NCI-H82 (cell line): ENCODE results near the gene SH3D19.

Experiments
- DNase-seq: peaks from one replicate; lab custom pipeline; 2025; lab: John Stamatoyannopoulos, UW

SH3D19 gene, protein sequence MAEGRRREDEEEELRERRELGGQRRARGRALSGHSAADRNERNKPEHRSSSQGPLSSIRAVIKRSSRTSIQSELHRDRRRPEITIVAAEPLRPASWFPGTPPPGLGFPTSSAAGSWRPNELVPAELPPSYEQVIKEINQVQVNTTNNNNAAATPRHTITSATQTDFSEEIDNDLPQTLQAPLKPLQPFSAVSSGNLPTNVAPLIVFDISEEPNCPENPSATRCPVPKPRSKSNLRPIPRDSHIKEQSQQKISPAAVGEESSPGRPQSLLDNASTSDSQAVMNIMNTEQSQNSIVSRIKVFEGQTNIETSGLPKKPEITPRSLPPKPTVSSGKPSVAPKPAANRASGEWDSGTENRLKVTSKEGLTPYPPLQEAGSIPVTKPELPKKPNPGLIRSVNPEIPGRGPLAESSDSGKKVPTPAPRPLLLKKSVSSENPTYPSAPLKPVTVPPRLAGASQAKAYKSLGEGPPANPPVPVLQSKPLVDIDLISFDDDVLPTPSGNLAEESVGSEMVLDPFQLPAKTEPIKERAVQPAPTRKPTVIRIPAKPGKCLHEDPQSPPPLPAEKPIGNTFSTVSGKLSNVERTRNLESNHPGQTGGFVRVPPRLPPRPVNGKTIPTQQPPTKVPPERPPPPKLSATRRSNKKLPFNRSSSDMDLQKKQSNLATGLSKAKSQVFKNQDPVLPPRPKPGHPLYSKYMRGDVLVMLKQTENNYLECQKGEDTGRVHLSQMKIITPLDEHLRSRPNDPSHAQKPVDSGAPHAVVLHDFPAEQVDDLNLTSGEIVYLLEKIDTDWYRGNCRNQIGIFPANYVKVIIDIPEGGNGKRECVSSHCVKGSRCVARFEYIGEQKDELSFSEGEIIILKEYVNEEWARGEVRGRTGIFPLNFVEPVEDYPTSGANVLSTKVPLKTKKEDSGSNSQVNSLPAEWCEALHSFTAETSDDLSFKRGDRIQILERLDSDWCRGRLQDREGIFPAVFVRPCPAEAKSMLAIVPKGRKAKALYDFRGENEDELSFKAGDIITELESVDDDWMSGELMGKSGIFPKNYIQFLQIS

DNA sequence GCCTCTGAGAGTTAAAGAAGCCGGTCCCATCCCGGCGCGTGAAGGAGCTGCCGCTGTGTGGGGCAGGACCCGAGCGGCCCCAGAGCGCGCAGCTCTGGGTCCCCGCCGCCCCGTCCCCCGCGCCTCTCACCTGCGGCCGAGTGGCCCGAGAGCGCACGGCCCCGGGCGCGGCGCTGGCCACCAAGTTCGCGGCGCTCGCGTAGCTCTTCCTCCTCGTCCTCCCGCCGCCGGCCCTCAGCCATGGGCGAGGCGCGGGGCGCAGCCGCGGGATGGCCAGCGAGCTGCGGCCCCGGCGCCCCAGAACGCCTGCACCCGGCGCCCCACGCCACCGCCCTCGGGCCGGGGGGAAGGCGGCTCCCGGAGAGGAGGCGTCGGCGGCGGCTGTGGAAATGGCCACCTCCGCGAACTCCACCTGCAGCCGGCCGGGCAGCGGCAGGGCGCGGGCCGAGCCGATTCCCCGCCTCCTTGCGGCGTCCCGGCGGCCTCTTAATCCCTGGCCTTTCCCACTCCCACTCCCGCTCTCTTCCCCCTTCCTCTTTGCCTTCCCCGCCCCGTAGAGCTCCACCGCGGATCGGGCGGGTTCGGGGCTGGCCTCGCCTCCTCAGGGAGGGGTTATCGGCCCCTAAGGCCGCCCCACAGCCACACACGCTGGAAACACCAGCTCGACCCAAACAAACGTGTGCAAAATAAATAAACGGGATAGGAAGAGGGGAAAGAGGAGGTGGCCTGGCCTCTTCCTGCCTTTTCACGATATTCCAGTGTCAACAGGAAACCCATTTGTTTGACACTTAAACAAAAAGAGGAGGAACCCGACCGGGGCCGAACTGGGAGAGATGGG is at the start of gene SH3D19:
TSS of gene SH3D19 (minus strand) at position 495 of the 838 bp plus-strand sequence. CDS start at position 242, 253 bp downstream.
- peak; percentile 84 for DNase-seq

DNA sequence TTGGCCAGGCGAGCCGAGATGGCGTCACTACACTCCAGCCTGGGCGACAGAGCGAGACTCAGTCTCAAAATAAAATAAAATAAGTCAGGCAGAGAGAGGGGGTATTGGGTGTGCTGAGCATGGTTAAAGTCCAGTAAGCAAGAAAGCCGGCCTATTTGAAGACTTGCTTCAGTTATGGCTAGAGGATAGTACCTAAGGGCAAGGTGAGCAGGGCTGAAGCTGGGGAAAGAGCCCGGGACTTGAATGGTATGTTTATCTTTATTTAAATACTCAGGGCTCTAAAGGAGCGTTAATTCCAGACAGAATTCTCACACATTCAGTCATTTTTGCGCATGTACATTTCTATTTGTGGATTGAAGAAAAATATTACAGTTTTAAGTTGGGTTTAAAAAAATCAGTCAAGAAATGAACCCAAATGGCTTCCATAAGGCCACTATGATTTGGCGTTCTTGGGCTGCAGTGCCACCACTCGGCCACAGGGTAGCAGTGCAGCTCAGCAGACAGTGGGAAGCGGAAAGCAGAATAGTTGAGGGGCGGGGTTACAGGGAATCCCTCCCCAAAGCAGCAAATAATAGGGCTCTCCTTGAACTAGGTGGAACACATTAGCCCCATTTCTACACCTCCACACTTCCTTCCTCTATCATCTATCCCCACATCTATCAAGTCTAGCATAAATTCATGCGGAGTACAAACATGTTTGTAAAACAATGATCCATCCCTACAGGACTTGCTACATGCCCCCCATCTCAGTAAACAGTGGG is 37.2 kb upstream of the SH3D19 start:
- DNase-seq = peak; percentile 90

DNA sequence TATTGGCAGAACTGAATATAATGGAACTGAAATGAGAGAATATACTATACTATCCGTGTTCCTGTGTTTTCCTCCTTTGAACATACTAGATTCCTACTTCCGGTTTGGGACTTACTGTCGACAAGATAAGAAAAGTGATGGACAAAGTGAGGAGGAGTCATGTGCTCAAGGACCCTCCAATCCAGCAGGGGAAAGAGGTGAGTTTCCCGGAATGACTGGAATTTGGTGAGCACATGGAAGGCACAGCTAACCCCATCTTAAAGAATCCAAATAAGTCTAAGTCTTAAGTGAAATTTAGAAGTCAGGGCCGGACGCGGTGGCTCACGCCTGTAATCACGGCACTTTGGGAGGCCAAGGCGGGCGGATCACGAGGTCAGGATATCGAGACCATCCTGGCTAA is 36.6 kb upstream of the SH3D19 start:
- no peak for DNase-seq

DNA sequence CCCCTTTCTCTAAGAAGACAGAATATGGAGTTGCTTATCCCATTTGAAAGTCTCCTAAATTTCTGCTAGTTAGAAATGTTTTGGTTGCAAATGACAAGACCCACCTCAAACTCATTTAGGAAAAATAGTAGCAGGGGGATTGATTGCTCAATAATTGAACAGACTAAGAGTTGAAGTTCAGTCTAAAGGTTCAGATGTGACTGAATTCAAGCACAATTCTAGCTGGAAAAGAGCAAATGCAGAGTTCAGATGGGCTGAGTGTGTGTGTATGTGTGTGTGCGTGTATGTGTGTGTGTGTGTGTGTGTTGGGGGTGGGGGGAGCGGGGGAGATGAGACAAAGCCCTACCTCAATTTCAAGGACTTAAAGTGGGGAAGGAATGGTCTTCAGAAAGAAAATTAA is 35.7 kb upstream of the SH3D19 start:
- DNase-seq = no peak

DNA sequence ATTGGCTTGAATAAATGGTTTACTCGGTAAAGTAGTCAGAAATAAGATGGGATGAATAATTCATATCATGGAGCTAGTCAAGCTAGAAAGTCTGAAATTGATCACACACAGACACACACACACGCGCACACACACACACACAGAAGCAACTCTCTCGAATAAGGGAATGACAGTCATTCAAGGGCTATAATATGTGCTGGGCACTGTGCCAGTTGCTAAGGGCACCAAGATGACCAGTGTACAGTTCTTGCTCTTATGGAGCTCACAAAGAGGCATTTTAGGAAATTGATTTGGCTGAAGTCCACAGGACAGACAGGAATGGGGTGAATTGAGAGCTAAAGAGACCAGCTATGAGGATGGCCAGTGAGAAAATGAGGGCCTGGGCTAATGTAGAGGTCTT is 34.2 kb upstream of the SH3D19 start:
- no peak for DNase-seq

DNA sequence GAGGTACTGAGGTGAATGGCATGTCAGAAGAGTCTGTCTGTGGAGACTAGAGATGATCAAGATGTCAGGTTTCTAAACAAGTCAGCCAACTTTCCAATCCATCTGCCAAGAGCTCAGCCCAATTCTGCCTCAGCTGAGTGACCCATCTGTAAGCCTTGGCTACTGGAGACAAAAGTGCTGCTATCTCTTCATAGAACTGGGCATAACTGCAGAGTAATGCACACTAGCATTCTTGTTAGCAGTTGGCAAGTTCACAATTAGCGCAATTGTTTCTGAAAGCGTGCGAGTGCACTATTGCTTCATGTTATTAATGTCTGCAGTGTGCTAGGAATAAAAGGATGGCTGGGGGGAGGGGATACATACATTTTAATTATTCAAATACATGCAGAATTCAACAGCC is 32.9 kb upstream of the SH3D19 start:
- DNase-seq = no peak

DNA sequence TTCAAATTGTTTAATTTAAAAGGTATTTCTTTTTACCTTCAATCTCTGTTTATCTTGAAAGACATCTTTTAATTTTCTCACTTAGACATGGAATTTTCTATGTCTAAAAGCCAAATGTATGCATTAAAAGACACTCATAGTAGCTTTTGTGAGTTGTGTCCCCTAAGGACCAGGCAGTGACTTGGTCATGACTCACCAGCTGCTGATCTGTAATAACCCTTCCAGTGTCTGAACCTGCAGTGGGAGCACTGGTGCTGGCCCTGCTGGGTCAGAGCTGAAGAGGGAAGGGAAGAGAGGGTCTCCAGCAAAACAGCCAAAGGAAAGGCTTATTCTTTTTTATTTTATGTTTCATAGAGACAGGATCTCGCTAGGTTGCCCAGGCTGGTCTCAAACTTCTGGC is 31.1 kb upstream of the SH3D19 start:
- DNase-seq = no peak

DNA sequence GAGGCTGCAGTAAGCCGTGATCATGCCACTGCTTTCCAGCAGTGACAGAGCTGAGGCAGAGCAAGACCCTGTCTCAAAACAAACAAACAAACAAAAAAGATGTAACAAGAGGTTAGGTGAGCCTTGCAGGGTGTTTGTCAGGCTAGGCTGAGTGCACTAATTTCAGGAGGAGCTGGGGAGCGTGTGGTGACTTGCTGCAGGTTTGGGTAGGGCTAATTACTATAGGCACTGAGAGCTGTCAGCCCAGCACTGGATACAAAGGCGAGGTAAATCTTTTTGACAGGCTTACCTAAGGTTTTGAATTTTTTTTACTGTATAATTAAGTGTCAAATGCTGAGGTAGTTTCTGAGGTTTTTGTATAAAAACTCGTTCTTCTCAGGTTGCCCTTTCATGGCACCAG is 29.8 kb upstream of the SH3D19 start:
- no peak for DNase-seq

DNA sequence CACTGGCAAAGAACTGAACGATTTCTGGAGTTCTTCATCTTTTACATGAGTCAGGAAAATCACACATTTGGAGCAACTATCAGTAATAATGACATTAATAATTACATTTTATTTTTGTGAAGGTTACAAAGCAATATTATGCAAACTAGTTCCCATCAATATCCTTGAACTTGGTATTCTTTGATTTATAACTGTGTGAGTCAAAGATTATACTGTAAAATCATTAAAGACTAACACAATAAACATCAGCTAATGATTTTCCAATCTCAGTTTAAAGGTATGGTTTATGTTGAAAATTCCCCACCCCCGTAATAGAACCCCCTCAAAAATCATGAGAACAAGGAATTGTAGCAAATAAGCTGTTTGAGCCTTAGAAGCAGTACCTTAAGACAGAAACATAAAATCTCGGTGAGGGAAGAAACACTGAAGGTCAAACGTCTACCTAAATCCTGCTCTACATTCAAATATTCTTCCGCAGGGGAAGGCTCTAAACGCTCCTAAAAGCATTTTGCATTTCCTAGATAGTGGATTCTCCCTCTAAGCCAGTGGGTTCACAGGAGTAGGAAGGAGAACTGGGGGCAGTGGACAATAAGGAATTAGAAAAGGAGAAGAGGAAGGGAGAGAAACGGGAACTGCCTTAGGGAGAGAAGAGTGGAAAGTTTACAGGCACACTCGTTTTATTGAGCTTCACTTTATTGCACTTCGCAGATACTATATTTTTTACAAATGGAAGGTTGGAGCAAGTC is 22.3 kb upstream of the SH3D19 start:
- DNase-seq = no peak

DNA sequence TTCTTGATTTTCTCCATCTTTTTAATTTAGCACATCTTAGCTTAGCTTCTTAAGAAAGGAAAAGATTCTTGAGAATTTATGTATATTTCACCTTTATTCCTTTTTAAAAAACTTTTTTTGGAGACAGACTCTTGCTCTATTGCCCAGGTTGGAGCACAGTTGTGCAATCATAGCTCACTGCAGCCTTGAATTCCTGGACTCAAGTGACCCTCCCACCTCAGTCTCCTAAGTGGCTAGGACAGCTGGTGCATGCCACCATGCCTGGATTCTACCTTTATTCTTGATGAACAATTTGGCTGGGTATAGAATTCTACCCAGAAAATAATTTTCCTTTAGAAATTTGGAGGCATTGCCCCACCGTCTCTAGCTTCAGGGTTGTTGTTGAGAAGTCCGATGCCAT is 19.5 kb upstream of the SH3D19 start:
- no peak for DNase-seq

DNA sequence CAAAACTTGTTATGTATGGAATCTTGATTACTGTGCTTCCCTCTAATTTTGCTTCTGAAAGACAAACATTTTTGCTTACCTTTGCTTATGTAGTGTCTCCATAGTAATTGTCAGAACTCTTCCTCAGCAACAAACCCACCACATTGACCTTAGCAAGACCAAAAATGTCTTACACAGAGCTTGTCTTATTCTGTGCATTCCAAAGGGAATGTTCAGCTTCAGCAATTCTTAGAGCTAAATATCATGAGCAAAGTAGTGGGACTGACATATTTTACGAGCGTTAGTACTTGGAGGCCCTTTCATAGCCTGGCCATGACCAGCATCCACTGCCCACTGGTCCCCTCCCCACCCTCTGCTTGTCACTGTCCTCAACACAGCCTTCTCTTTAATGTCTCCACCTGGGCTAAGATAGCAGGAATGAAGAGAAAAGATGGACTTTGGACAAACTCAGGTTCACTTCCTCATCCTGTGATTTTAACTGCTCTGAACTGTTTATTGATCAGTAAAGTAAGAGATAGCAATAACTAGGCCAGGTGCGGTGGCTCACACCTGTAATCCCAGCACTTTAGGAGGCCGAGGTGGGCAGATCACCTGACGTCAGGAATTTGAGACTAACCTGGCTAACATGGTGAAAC is 15.5 kb upstream of the SH3D19 start:
- DNase-seq = no peak

DNA sequence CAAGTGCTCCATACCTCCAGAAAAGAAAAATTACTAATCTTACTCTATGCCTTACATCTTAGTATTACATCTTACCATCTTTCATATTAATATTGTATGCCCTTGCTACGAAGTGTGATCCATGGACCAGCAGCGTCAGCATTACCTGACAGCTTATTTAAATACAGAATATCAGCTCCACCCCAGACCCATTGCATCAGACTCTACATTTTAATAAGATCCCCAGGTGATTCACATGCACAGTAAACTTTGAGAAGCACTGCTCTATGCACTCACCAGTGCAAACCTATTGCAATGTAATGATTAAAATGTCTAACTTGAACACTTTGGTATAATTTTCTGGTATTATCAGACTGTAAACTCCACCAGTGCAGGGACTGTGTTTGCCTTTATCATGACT is 14.1 kb upstream of the SH3D19 start:
- no peak for DNase-seq

DNA sequence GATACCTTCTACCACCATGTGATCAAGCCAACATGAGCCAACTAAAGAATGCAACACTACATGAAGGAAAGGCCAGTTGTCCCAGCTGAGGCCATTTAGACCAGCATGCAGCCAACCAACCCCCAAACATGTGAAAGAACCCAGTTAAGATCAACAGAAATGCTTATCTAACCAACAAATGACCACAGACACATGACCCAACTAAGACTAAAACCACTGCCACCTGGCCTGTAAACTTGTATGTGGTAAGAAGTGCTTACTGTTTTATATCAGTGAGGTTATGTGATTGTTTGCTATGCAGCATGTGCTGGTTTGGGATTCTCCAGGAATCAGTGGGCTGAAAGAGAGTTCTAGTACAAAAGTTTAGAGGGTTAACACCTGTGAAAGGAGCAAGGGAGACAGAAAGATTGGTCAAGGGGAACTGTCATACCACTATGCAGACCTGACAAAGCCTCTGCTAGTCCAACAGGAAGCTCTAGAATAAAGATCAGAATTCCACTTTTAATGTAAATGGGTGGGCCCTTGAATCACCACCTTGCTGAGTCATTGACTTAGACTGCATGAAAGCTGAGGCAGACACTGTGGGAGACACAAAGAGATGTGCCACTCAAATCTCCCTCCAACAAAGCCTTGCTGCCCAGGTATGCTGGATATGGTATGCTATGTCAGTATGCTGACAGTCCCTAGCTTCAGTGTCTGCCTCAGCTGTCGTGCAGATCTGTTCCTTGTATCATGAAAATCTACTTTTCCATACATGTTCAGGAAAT is 6.1 kb upstream of the SH3D19 start:
- DNase-seq = no peak

DNA sequence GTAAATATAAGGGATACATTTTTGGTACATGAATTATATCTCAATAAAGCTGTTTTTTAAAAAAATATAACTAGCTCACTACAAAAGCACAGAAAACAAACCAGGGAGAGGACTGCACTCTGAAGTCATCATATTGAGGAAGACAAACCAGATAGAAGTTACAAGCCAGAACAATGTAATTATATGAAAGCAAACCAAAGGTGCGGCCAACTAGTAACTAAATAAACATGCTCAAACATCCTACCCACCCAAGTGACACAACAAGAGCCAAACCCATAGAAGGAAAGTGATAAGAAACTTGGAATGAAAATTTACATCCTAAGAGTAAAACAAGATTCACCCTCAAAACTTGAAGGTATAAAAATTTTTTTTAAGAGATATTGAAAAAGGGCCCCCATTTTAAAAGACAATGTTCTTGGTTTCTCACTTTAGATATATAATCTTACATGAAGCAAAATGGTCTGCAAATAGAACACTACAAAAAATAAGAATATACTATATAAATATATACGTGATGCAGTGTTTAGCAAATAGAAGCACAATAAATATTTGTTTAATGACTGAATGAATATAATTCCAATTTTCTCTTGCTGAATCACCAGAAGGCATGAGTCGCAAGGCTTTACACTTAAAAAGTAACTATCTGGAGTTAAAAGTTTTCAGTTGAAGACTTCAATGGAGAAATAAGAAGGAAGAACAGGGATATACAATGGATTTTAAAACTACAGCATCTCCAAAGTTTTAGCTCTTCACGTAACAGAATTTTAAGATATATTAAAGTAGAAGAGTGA is 4.0 kb upstream of the SH3D19 start:
- no peak for DNase-seq

DNA sequence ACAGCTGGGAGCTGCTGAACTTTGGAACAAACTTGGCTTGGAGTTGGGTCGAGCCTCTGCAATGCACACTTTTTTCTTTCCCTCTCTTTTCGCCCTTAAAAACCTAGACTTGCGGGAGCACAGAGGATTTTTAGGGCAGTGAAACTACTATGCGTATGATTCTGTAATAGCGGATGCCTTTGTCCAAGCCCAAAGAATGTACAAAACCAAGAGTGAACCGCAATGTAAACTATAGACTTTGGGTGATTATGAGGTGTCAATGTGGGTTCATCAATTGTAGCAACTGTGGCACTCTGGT is 493 bp upstream of the SH3D19 start:
- no peak for DNase-seq

DNA sequence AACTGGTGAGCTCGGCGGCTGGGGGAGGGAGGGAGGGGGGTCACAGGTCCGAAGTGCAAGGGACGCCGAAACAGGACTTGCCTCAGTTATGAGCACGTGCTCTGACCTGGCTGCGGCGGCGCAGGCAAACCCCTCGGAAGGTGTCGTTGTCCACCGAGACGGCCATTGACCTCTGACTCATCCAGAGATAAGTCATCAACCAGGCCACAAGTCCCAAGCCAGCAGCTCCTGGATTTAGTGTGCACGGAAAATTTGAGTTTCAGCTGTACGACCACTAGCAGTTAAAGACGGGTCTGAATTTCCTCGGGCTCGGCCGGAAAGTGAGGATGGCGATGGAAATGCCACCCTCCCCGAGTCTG is 674 bp downstream of the SH3D19 start:
- peak; percentile 54 for DNase-seq

DNA sequence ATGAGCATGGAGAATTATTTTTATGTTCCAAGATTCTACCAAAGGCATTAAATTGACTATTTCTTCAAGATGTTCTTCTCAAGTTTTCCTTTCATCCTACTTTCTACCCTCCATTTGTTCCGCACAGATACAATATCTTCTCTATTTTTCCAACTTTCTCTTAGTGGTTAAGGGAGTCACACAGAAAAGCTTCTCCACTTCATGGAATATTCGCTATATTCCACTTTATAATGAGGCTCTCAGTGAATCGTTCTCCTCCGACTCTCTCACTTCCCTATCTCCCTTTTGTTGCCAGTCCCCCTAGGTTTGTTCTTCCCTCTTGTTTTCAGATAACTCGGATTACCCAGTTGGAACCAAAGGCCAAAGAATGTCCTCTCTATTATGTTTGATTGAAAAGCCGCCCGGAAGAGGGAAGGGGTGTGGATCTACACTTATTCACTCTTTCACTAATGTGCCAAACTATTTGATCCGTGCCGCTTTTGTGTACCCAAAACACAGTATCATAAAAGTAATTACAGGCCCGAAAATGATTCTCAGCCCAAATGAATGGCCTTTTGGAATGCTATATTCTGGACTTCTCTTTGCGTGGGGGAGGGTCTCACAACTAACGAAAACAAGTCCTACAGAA is 1.2 kb downstream of the SH3D19 start:
- DNase-seq = peak; percentile 49

DNA sequence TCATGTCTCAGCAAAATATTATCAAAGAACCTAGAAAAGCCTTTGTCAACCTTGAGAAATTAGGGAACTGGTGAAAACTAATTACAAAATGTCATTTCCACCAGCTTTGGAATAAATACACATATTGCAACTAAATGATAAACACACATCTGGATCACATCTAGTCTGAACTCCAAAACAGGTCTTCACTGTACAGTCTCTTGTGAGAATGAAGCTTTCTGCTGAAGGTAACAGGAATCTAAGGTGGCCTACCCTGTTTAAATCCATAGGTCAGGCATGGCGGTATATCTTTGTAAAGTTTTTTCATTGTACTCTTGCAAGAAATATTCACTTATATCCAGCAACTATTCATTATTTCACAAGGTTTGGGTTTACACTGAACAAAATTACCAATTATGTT is 1.7 kb downstream of the SH3D19 start:
- DNase-seq = no peak
